SH-SY5Y (cell line): ENCODE measurements around the gene AGMO.

Experiments
- GATA2 ChIP-seq: IDR thresholded peaks from 2 replicates; pipeline ENCODE4 v1.6.1; 2011; ENCODE audit warnings: mild to moderate bottlenecking, low read depth, low read length
- GATA3 ChIP-seq: IDR thresholded peaks from 2 replicates; pipeline ENCODE4 v1.6.1; 2011; ENCODE audit warnings: low read depth, mild to moderate bottlenecking, low read length, moderate library complexity

Gene AGMO

GRCh38 chr7:15218261-15218660 is 343.6 kb downstream of the AGMO start:
- TF ChIP-seq GATA2, result no peak
- TF ChIP-seq GATA3, result no peak

GRCh38 chr7:15215616-15216015 is 346.2 kb downstream of the AGMO start:
- TF ChIP-seq GATA3 (no peak), GATA2 (no peak)

- no peak for TF ChIP-seq GATA3
- no peak for TF ChIP-seq GATA2
These were observed 346.8 kb downstream of the AGMO start for GRCh38 chr7:15214976-15215375.

GRCh38 chr7:15213093-15213492 is 348.7 kb downstream of the AGMO start:
- TF ChIP-seq GATA3 (no peak), GATA2 (no peak)

DNA sequence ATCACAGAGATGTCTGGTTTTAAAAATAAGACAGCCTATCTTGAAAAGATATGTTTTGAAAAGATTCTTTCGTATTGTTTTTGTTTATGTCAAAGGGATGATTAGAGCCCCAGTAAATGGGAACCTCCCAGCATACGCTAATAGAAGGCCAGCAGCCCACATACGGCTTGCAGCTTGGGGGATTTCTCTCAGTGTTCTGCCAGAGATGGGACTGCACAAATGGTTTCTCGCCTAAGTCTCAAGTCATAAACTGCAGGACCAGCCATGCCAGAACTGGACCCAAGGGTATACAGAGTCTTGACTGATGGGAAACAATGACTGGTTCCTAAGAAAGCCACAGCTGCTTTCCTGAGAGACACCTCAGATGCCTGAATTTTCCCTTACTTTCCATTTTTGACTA is 352.4 kb downstream of the AGMO start:
- TF ChIP-seq GATA2 (no peak), GATA3 (no peak)

- TF ChIP-seq GATA3 (no peak), GATA2 (no peak)
These were observed 357.4 kb downstream of the AGMO start for GRCh38 chr7:15204421-15204820.

DNA sequence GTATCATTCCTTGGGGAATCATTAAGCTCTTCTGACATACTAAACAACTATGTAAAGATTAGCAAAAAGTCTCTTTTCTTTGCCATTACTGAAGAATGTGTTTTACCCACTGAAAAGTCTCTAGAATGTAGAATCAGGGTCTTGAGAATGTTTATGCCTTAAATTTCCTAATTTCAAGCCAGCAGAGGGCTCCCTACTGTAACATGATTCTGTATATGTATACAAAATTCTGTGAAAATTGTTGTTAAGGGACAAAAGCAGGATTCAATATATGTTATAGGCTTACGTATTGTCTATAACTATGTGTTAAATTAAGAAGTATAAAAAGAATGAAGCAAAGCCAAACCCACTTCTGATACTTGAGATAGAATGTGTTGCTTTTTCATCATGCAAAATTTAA is 362.3 kb downstream of the AGMO start:
- TF ChIP-seq GATA2 (no peak), GATA3 (no peak)

DNA sequence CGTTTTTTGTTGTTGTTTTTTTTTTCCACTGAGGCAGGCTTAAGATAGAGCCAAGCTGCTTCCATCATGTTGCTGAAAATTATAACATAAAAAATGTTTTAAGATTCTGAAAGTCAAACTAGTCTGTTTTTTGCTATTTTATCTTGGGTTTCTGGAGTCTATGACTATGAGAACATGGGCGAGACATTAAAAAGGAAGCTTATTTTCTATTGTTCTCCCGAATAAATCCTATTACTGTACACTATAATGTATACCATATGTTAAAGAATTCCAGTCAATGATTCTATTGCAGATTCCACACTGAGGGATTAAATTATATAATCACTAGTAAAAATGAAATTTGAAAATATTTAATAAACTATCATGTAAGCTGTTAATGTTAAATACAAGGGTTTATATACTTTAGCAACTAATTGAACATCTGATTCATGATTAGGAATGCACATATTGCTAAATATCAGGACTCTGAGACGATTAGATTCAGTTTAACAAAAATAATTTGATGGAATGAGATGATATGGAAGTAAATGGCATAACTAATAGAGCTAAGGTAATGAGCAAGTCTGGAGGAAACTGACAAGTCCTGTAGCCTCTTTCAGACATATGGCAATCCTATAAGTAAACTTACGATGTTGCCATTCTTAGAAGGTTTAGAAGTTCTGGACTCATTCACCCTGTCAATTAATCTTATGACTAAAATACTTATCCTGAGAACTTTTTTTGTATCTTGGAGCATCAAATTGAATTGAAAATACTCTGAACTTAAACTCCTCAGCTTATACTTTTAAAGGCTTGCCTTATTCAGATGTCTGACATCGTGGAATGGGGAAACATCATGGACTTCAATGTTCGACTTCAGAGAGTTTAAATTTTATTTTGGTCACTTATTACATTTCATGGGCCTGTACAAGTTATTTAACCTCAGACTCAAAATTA is 364.5 kb downstream of the AGMO start:
- TF ChIP-seq GATA2, result no peak
- TF ChIP-seq GATA3, result no peak

- TF ChIP-seq GATA3, result no peak
- no peak for TF ChIP-seq GATA2
These were observed 383.8 kb downstream of the AGMO start for GRCh38 chr7:15178065-15178464.

- no peak for TF ChIP-seq GATA3
- TF ChIP-seq GATA2, result no peak
These were observed 385.7 kb downstream of the AGMO start for GRCh38 chr7:15176089-15176488.

DNA sequence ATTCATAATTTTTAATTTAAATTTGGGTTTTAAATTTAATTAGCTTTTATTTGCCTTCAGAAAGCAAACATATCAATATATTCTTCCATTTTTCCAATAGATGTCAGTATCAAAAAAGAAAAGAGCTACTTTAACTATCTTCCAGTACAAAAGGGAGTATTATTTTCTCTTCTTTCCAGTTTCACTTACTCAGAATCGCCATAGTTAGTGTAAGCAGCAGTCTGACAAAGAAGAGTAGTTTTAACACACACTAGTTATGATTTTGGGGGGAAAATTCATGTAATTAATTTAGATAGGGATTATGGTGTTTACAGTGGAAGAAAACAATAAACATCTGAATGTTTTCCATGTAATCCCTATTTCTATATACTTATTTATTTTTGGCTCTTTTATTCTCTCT is 386.7 kb downstream of the AGMO start:
- no peak for TF ChIP-seq GATA2
- TF ChIP-seq GATA3, result no peak

- no peak for TF ChIP-seq GATA2
- no peak for TF ChIP-seq GATA3
These were observed 387.3 kb downstream of the AGMO start for GRCh38 chr7:15174485-15174884.

DNA sequence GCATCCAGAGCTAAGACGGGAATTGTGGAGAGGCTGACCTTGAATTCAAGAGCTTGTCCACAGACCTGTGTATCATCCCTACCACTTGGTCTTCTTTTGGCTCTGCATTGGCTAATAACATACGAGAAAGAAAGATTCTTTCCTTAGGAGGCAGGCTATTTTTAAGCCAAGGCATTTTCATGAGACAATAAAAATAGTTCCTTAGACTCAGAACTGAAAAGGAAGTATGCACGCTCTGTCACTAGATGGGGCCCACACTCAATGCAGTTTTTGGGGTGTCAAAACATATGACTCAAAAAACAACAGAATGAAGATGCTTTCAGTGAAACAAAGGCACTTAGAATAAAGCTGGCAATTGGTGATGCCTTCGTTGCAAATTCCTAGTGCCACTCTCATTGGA is 393.3 kb downstream of the AGMO start:
- no peak for TF ChIP-seq GATA2
- TF ChIP-seq GATA3, result no peak

- TF ChIP-seq GATA2 (no peak), GATA3 (no peak)
These were observed 393.9 kb downstream of the AGMO start for GRCh38 chr7:15167912-15168311.

DNA sequence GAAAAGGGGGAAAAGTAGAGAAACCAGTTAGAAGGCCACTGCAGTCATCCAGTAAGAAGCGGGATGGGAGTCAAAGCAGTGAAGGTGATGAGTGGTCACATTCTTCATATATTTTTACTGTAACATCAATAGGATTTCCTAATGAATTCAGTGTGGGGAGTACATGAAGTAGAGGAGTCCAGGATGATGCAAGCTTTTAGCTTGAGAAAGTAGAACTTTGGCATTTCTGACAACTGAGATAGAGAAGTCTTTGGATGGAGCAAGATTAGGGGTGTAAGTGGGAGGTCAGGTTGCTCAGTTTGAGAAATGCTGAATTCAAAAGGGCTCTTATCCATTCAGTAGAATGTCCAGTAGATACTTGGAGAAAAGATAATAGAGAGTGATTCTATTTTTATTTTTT is 395.2 kb downstream of the AGMO start:
- TF ChIP-seq GATA2 (no peak), GATA3 (no peak)
